Upper lobe of right lung (tissue), 1 donor: ENCODE measurements around the gene RCCD1. TPM values are rescaled to one million over a fixed set of nuclear protein-coding genes. Genes with fewer than 3 reads are reported as not detected.

Experiments used
- ATAC-seq: fragments of 200-7000 bp; cut with Tn5 transposase; one replicate; pipeline ENCODE4 v1.9.1; 2020; ENCODE audit warnings: mild to moderate bottlenecking, moderate library complexity
- DNase-seq: peaks from one replicate; pipeline ENCODE4 v3.0.0-alpha.2; 2020
- H3K27ac ChIP-seq: fragments of 200-600 bp; one replicate; pipeline ENCODE4 v1.8.0; 2022
- H3K27me3 ChIP-seq: fragments of 200-600 bp; one replicate; pipeline ENCODE4 v1.8.0; 2022; ENCODE audit warnings: mild to moderate bottlenecking
- H3K36me3 ChIP-seq: fragments of 200-600 bp; one replicate; pipeline ENCODE4 v1.8.0; 2022
- H3K4me1 ChIP-seq: fragments of 200-600 bp; one replicate; pipeline ENCODE4 v1.8.0; 2022
- H3K4me3 ChIP-seq: fragments of 200-600 bp; one replicate; pipeline ENCODE4 v1.8.0; 2022; ENCODE audit warnings: mild to moderate bottlenecking
- H3K9me3 ChIP-seq: fragments of 200-600 bp; one replicate; pipeline ENCODE4 v1.8.0; 2022
- CTCF ChIP-seq: fragments of 200-600 bp; IDR thresholded peaks from one replicate; pipeline ENCODE4 v1.8.0; 2022; ENCODE audit warnings: antibody characterized with exemption
- intact Hi-C: fragments of 100-400 bp; cut with DNase I; formaldehyde crosslinking; loops from one replicate; pipeline ENCODE4 v1.11.0; 2022
- total RNA-seq: library from RNA; stranded (reverse); fragmentation: NEBNext Ultra II Directional; extraction: Animal tissue kit (Norgen Biotek cat#: 25700); gene quantifications from one replicate; pipeline ENCODE4 v1.2.1, GENCODE V29; 2021
- donor health status: DM: no; HTN: yes; CAD: no; lungs with severe emphysema.

Gene RCCD1
- total RNA-seq, 1 donor from 2014 or later, result 8.6 TPM

DNA sequence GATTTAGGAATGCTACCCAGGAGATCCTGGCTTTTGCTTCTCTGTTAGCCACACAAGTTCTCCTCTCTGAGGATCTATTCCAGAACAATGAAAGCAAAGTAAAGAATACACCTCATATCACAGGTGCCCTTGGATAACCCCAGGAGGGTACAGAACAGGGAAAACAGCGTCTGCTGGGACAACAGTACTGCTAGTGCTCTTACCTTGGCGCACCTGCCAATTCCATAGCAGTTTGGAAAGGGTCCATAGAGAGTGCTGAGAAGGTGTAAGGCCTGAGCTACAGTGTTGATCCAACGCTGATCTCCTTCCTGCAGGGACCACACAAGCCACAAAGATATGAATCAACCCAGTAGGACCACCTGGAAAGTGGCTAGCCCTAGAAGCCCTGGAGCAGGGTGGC lies 52.6 kb downstream of the RCCD1 start:
- DNase-seq (no peak), ATAC-seq (no peak)
- Histone ChIP-seq H3K27ac (no peak overlapping the region), H3K4me3 (no peak overlapping the region), H3K36me3 (peaks cover 95% of the 10 kb centered on the region), H3K4me1 (no peaks in the 10 kb centered on the region), H3K27me3 (no peaks in the 10 kb centered on the region), H3K9me3 (no peaks in the 10 kb centered on the region)
- TF ChIP-seq CTCF, result no peak
- intact Hi-C loops, result no loop called here

Other genes with a start within 250 kb of the RCCD1 start
- gene BLM, start 237.5 kb upstream of the RCCD1 start, total RNA-seq, result 1.5 TPM
- gene FURIN, start 86.3 kb upstream of the RCCD1 start, total RNA-seq, result 104 TPM
- gene FES, start 70.4 kb upstream of the RCCD1 start, total RNA-seq, result 48.0 TPM
- gene MAN2A2, start 51.6 kb upstream of the RCCD1 start, total RNA-seq, result 94.0 TPM
- gene HDDC3, start 22.3 kb upstream of the RCCD1 start, total RNA-seq, result 12.4 TPM
- 60.9 TPM for gene UNC45A, start 19.6 kb upstream of the RCCD1 start, total RNA-seq
- gene PRC1, start 39.7 kb downstream of the RCCD1 start, total RNA-seq, result 4.6 TPM
- 14.3 TPM for gene VPS33B, start 67.7 kb downstream of the RCCD1 start, total RNA-seq
- 0.87 TPM for gene SV2B, start 145.4 kb downstream of the RCCD1 start, total RNA-seq